ENCODE results near the gene EIF2A.
A peak's percentile ranks its signal among the peaks of the same experiment; 100 is the strongest.

Gene EIF2A

GRCh38 chr3:150577855-150578254 is 31.3 kb downstream of the EIF2A start:
- peaks cover 50% of the 10 kb centered on the region for H3K79me2 ChIP-seq (ENCODE audit: control insufficient read depth, low read length)
- no peaks in the 10 kb centered on the region for H3K9me2 ChIP-seq (replicated peaks; ENCODE audit: control insufficient read depth, low read length)
- no peak overlapping the region for H3K27ac ChIP-seq (ENCODE audit: low read depth, low read length)
- H3K36me3 ChIP-seq (ENCODE audit: control insufficient read depth, low read length), result peaks cover 83% of the 10 kb centered on the region
- H3F3A ChIP-seq (ENCODE audit: control insufficient read depth, insufficient read depth), result peaks cover 12% of the 10 kb centered on the region
- no peak overlapping the region for H3K4me3 ChIP-seq (ENCODE audit: low read length)
- no peaks in the 10 kb centered on the region for H3K27me3 ChIP-seq (ENCODE audit: control insufficient read depth, low read length)
- no peak overlapping the region for H3K4me2 ChIP-seq (ENCODE audit: low read length)
- H3K4me1 ChIP-seq (ENCODE audit: control insufficient read depth, low read length), result peaks cover 7% of the 10 kb centered on the region
- no peaks in the 10 kb centered on the region for H3K9me3 ChIP-seq (ENCODE audit: control insufficient read depth, insufficient read depth, low read length)
- TF ChIP-seq CTCF (IDR thresholded peaks at IDR 0.05; ENCODE audit: low read depth, low read length, poor library complexity, severe bottlenecking) (peak; percentile 15), EZH2phosphoT487 (IDR thresholded peaks at IDR 0.05; ENCODE audit: borderline replicate concordance, low read length) (no peak)
- H4K20me1 ChIP-seq (ENCODE audit: control insufficient read depth, insufficient read depth, low read depth, low read length), result no peaks in the 10 kb centered on the region; the same call in 1 of the 2 replicates

- no peaks in the 10 kb centered on the region for H3K27me3 ChIP-seq (ENCODE audit: control insufficient read depth, low read length)
- no peaks in the 10 kb centered on the region for H4K20me1 ChIP-seq (ENCODE audit: control insufficient read depth, insufficient read depth, low read depth, low read length)
- no peak overlapping the region for H3K4me3 ChIP-seq (ENCODE audit: low read length)
- H3K9me2 ChIP-seq (replicated peaks; ENCODE audit: control insufficient read depth, low read length), result no peaks in the 10 kb centered on the region
- peaks cover 88% of the 10 kb centered on the region for H3K36me3 ChIP-seq (ENCODE audit: control insufficient read depth, low read length)
- TF ChIP-seq CTCF (IDR thresholded peaks at IDR 0.05; ENCODE audit: low read depth, low read length, poor library complexity, severe bottlenecking) (no peak), EZH2phosphoT487 (IDR thresholded peaks at IDR 0.05; ENCODE audit: borderline replicate concordance, low read length) (no peak)
- H3K4me1 ChIP-seq (ENCODE audit: control insufficient read depth, low read length), result no peaks in the 10 kb centered on the region
- peaks cover 3% of the 10 kb centered on the region; the same call in 1 of the 2 replicates for H3F3A ChIP-seq (ENCODE audit: control insufficient read depth, insufficient read depth)
- H3K4me2 ChIP-seq (ENCODE audit: low read length), result no peak overlapping the region
- H3K27ac ChIP-seq (ENCODE audit: low read depth, low read length), result no peak overlapping the region
- no peaks in the 10 kb centered on the region for H3K9me3 ChIP-seq (ENCODE audit: control insufficient read depth, insufficient read depth, low read length)
- peaks cover 63% of the 10 kb centered on the region for H3K79me2 ChIP-seq (ENCODE audit: control insufficient read depth, low read length)
These were observed 34.6 kb downstream of the EIF2A start for GRCh38 chr3:150581174-150581573.

GRCh38 chr3:150582620-150583019 is 36.0 kb downstream of the EIF2A start:
- H3K4me2 ChIP-seq (ENCODE audit: low read length), result no peak overlapping the region
- H3K4me3 ChIP-seq (ENCODE audit: low read length), result no peak overlapping the region

More at GRCh38 chr3:150582620-150583019, 36.0 kb downstream of the EIF2A start:
- H3K4me1 ChIP-seq (ENCODE audit: control insufficient read depth, low read length), result no peaks in the 10 kb centered on the region
- H3K9me3 ChIP-seq (ENCODE audit: control insufficient read depth, insufficient read depth, low read length), result no peaks in the 10 kb centered on the region
- H3F3A ChIP-seq (ENCODE audit: control insufficient read depth, insufficient read depth), result peaks cover 9% of the 10 kb centered on the region; the same call in 1 of the 2 replicates
- no peak overlapping the region for H3K27ac ChIP-seq (ENCODE audit: low read depth, low read length)
- no peaks in the 10 kb centered on the region for H3K9me2 ChIP-seq (replicated peaks; ENCODE audit: control insufficient read depth, low read length)
- TF ChIP-seq CTCF (IDR thresholded peaks at IDR 0.05; ENCODE audit: low read depth, low read length, poor library complexity, severe bottlenecking), result no peak
- TF ChIP-seq EZH2phosphoT487 (IDR thresholded peaks at IDR 0.05; ENCODE audit: borderline replicate concordance, low read length), result no peak
- peaks cover 58% of the 10 kb centered on the region for H3K79me2 ChIP-seq (ENCODE audit: control insufficient read depth, low read length)
- no peaks in the 10 kb centered on the region for H4K20me1 ChIP-seq (ENCODE audit: control insufficient read depth, insufficient read depth, low read depth, low read length)
- H3K27me3 ChIP-seq (ENCODE audit: control insufficient read depth, low read length), result no peaks in the 10 kb centered on the region
- H3K36me3 ChIP-seq (ENCODE audit: control insufficient read depth, low read length), result peaks cover 78% of the 10 kb centered on the region
